Nephron (organoid): ENCODE results near the gene SETD6.

Source experiments
- H3K27ac Mint-ChIP-seq, 3 experiments: 2 replicates each; pipeline ENCODE4 v1.8.0; 2020; ENCODE audit warnings: mixed read lengths in 3 of 3, mild to moderate bottlenecking in 2 of 3, moderate library complexity in 1 of 3
- H3K27me3 Mint-ChIP-seq: 2 replicates; pipeline ENCODE4 v1.8.0; 2021; ENCODE audit warnings: low read depth, mild to moderate bottlenecking, moderate library complexity, mixed read lengths
- H3K36me3 Mint-ChIP-seq: 2 replicates; pipeline ENCODE4 v1.8.0; 2020; ENCODE audit warnings: low read depth, mixed read lengths
- H3K4me1 Mint-ChIP-seq: 2 replicates; pipeline ENCODE4 v1.8.0; 2020; ENCODE audit warnings: mixed read lengths
- H3K4me3 Mint-ChIP-seq, 3 experiments: 2 replicates each; pipeline ENCODE4 v1.8.0; 2020; ENCODE audit warnings: mild to moderate bottlenecking in 3 of 3, mixed read lengths in 3 of 3, moderate library complexity in 2 of 3
- H3K9me3 Mint-ChIP-seq: 2 replicates; pipeline ENCODE4 v1.8.0; 2020; ENCODE audit warnings: mixed read lengths
- TF ChIP-seq, protein P1 (sequence below), 3 experiments: fragments of 200-600 bp; sonication (generic); IDR thresholded peaks; one replicate each; pipeline ENCODE4 v1.5.0; 2021; ENCODE audit warnings: antibody characterized with exemption in 3 of 3; ENCODE audit not compliant: unreplicated experiment in 3 of 3

Gene SETD6

DNA sequence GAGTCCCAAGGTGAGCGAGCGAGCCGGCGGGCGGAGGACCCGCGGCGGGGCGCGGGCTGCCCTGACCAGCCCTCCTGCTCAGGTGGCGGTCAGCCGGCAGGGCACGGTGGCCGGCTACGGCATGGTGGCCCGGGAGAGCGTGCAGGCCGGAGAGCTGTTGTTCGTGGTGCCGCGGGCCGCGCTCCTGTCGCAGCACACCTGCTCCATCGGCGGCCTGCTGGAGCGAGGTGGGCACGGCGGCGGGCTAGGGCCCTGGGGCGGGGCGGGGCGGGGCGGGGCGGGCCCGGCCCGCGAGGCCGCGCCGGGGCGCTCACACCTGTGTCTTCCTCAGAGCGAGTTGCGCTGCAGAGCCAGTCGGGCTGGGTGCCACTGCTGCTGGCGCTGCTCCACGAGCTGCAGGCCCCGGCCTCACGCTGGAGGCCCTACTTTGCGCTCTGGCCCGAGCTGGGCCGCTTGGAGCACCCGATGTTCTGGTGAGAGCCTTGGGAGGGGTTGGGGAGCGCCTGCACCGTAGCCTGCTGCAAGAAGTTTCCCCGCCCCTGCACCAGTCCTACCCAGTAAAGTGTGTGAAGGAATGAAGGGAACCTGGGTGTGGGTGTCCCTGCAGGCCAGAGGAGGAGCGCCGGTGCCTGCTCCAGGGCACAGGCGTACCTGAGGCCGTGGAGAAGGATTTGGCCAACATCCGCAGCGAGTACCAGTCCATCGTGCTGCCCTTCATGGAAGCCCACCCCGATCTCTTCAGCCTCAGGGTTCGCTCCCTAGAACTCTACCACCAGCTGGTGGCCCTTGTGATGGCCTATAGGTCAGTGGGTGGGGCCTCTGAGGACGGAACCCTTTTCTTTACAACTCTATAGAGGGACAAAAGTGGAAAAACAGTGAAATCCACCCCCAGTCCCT is 802 bp downstream of the SETD6 start:
- peaks cover 27% of the 10 kb centered on the region for H3K36me3 Mint-ChIP-seq
- H3K4me3 Mint-ChIP-seq, result peak overlapping the region; percentile 97 to 99 (median 99)
- H3K9me3 Mint-ChIP-seq, result no peaks in the 10 kb centered on the region
- peaks cover 23% of the 10 kb centered on the region for H3K4me1 Mint-ChIP-seq
- peak overlapping the region in 2 of 3 experiments; percentile 41 to 95 for H3K27ac Mint-ChIP-seq
- TF ChIP-seq, protein P1, sequence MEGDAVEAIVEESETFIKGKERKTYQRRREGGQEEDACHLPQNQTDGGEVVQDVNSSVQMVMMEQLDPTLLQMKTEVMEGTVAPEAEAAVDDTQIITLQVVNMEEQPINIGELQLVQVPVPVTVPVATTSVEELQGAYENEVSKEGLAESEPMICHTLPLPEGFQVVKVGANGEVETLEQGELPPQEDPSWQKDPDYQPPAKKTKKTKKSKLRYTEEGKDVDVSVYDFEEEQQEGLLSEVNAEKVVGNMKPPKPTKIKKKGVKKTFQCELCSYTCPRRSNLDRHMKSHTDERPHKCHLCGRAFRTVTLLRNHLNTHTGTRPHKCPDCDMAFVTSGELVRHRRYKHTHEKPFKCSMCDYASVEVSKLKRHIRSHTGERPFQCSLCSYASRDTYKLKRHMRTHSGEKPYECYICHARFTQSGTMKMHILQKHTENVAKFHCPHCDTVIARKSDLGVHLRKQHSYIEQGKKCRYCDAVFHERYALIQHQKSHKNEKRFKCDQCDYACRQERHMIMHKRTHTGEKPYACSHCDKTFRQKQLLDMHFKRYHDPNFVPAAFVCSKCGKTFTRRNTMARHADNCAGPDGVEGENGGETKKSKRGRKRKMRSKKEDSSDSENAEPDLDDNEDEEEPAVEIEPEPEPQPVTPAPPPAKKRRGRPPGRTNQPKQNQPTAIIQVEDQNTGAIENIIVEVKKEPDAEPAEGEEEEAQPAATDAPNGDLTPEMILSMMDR (IDR thresholded peaks at IDR 0.05; ENCODE audit: unreplicated experiment in 3 of 3), result no peak
- no peaks in the 10 kb centered on the region for H3K27me3 Mint-ChIP-seq

DNA sequence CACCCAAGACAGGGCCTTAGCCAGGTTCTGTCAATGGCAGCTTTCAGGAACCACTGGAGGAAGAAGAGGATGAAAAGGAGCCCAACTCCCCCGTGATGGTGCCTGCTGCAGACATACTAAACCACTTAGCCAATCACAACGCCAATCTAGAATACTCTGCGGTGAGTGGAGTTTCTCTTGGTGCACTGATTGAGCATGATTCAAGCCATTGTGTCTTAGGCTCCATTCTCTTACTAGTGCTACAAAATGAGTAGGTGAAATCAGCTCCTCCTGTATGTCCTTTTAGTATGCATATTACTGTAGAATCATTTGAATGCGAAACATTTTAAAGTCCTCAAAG is 1.4 kb downstream of the SETD6 start:
- peaks cover 32% of the 10 kb centered on the region for H3K36me3 Mint-ChIP-seq
- peak overlapping the region; percentile 77 to 89 (median 88) for H3K4me3 Mint-ChIP-seq
- no peaks in the 10 kb centered on the region for H3K27me3 Mint-ChIP-seq
- H3K4me1 Mint-ChIP-seq, result peaks cover 21% of the 10 kb centered on the region
- peak overlapping the region in 2 of 3 experiments; percentile 23 to 41 for H3K27ac Mint-ChIP-seq
- no peaks in the 10 kb centered on the region for H3K9me3 Mint-ChIP-seq
- TF ChIP-seq, protein P1 (IDR thresholded peaks at IDR 0.05; ENCODE audit: unreplicated experiment in 3 of 3), result no peak

DNA sequence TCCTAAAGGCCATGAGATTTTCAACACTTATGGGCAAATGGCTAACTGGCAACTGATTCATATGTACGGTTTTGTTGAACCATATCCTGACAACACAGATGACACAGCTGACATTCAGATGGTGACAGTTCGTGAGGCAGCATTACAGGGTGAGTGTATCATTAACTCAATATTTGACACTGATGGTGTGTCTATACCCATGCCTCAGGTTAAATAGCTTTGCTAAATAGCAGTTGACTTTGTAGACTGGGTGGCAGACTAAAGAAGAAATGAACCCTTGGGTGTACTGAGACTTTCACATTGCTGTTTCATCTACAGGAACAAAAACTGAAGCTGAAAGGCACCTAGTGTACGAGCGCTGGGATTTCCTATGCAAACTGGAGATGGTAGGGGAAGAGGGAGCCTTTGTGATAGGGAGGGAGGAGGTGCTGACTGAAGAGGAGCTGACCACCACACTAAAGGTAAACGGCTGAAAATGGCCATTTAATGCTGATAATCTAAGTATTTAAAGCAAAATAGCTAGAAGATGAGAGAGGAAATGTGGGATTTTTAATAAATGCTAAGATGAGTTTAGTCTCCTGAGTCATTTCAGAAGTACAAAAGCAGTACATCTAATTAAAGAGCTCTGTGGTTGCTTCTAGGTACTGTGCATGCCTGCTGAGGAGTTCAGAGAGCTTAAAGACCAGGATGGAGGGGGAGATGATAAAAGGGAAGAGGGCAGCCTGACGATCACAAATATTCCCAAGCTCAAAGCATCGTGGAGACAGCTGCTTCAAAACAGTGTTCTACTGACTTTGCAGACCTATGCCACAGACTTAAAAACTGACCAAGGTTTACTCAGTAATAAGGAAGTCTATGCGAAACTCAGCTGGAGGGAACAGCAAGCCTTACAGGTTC is 3.0 kb downstream of the SETD6 start:
- Mint-ChIP-seq H3K27me3 (no peaks in the 10 kb centered on the region), H3K4me1 (peaks cover 17% of the 10 kb centered on the region), H3K9me3 (no peaks in the 10 kb centered on the region), H3K36me3 (peaks cover 43% of the 10 kb centered on the region), H3K4me3 (peak overlapping the region in 2 of 3 experiments; percentile 9 to 88), H3K27ac (no peak overlapping the region)
- TF ChIP-seq, protein P1 (IDR thresholded peaks at IDR 0.05; ENCODE audit: unreplicated experiment in 3 of 3), result no peak

DNA sequence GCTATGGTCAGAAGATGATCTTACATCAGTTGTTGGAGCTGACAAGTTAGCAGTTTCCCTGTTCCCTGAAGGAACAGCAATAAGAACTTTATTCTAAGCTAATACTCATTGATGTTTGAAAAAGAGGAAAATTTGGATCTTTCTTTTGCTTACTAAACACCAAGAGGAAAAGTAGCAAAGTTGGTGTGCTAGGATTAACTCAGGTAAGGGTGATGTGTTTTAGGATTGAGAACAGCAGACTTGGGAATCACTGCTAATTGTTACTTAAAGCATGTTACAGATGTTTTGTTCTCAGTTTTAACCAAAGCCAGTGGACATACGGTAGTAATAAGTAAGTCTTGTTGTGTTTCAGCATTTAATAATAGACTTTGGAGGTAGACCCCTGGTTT is 3.7 kb downstream of the SETD6 start:
- no peaks in the 10 kb centered on the region for H3K9me3 Mint-ChIP-seq
- H3K27ac Mint-ChIP-seq, result no peak overlapping the region
- H3K4me3 Mint-ChIP-seq, result no peak overlapping the region
- no peaks in the 10 kb centered on the region for H3K27me3 Mint-ChIP-seq
- H3K36me3 Mint-ChIP-seq, result peaks cover 44% of the 10 kb centered on the region
- H3K4me1 Mint-ChIP-seq, result peaks cover 14% of the 10 kb centered on the region
- TF ChIP-seq, protein P1 (IDR thresholded peaks at IDR 0.05; ENCODE audit: unreplicated experiment in 3 of 3), result no peak

DNA sequence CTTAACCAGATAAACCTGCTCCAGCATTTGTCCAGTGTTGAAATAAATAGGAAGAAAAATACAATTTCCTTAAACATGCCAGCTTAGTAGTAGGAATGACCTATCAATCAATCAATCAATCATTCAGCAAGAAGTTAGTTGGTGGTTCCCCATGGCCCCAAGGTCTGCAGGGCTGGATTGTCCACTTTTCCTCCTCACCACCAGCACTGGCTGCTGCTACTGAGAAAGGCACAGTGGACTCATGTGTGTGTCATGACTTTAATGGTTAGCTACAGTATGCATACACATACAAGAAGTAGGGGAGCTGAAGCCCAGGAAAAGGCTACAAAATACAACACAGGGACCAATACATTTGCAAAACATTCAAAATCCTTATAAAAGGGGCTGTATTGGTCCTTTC is 4.4 kb downstream of the SETD6 start:
- no peaks in the 10 kb centered on the region for H3K9me3 Mint-ChIP-seq
- H3K4me3 Mint-ChIP-seq, result no peak overlapping the region
- no peak overlapping the region for H3K27ac Mint-ChIP-seq
- peaks cover 10% of the 10 kb centered on the region for H3K4me1 Mint-ChIP-seq
- H3K27me3 Mint-ChIP-seq, result no peaks in the 10 kb centered on the region
- TF ChIP-seq, protein P1 (IDR thresholded peaks at IDR 0.05; ENCODE audit: unreplicated experiment in 3 of 3), result no peak
- H3K36me3 Mint-ChIP-seq, result peaks cover 51% of the 10 kb centered on the region
